Endothelial cell of umbilical vein (primary cell): Measurements from ENCODE around the gene IMPA2. TPM values are rescaled to one million over a fixed set of nuclear protein-coding genes. Genes with fewer than 3 reads are reported as not detected.

Source experiments
- BruUV-seq: library from RNA; stranded (reverse); fragments of 400-500 nt; replicated peaks from 2 replicates; lab custom pipeline; 2021; lab: Mats Ljungman, UMichigan
- CTCF ChIA-PET: fragments of 300-600, 350-600 bp; sonication (Branson Sonifier 250); formaldehyde crosslinking; loops from one replicate; lab custom pipeline; 2021; ENCODE audit warnings: antibody characterized with exemption, inconsistent platforms; lab: Charles Lee
- POLR2A ChIA-PET: fragments of 300-600, 350-600 bp; sonication (Branson Sonifier 250); formaldehyde crosslinking; loops from one replicate; lab custom pipeline; 2021; ENCODE audit warnings: antibody characterized with exemption, inconsistent platforms; lab: Charles Lee
- DNase-seq: peaks from one replicate; pipeline ENCODE4 v3.0.0-alpha.2; 2011; ENCODE audit warnings: low read depth, low spot score
- FAIRE-seq: peaks from 2 replicates; lab custom pipeline; 2011; peaks lifted over from hg19 to GRCh38; lab: Jason Lieb, UNC
- H2AFZ ChIP-seq: 2 replicates; pipeline ENCODE4 v1.6.0; 2012; ENCODE audit warnings: low read depth, low read length, control low read depth, inconsistent platforms
- H3K27ac ChIP-seq: 2 replicates; pipeline ENCODE4 v1.5.1; 2011; ENCODE audit warnings: low read depth, mild to moderate bottlenecking, control low read depth, low read length, moderate library complexity; ENCODE audit not compliant: insufficient read depth
- H3K27me3 ChIP-seq, 2 experiments: 2 replicates each; pipeline versions ENCODE4 v1.6.0 to v1.6.1; 2011; ENCODE audit warnings: low read length in 2 of 2, mixed read lengths in 1 of 2; ENCODE audit not compliant: control insufficient read depth in 2 of 2, insufficient read depth in 2 of 2
- H3K36me3 ChIP-seq, 2 experiments: 2 replicates in 1 of 2; 3 replicates in 1 of 2; pipeline ENCODE4 v1.5.1; 2011; ENCODE audit warnings: low read length in 2 of 2, mild to moderate bottlenecking in 1 of 2, moderate library complexity in 1 of 2; ENCODE audit not compliant: control insufficient read depth in 2 of 2, insufficient read depth in 2 of 2; ENCODE audit errors: extremely low read depth in 1 of 2
- H3K4me1 ChIP-seq: 3 replicates; pipeline ENCODE4 v1.5.1; 2011; ENCODE audit warnings: mild to moderate bottlenecking, low read length; ENCODE audit not compliant: control insufficient read depth, insufficient read depth; ENCODE audit errors: extremely low read depth
- H3K4me2 ChIP-seq: 2 replicates; pipeline ENCODE4 v1.6.1; 2011; ENCODE audit warnings: low read length, control low read depth, mixed read lengths; ENCODE audit not compliant: insufficient read depth
- H3K4me3 ChIP-seq, 3 experiments: fragments of 200-600 bp in 1 of 3; sonication (generic), shearing (Covaris generic) in 1 of 3; replicated peaks in 1 of 3; 2 replicates each; pipeline ENCODE4 v1.5.1; 2011 to 2016; ENCODE audit warnings: control low read depth in 3 of 3, low read length in 3 of 3, mild to moderate bottlenecking in 2 of 3, inconsistent platforms in 1 of 3, low read depth in 1 of 3, moderate library complexity in 1 of 3; ENCODE audit not compliant: insufficient read depth in 1 of 3
- H3K79me2 ChIP-seq: 2 replicates; pipeline ENCODE4 v1.6.0; 2012; ENCODE audit warnings: low read length, inconsistent platforms; ENCODE audit not compliant: control insufficient read depth, insufficient read depth
- H3K9ac ChIP-seq: replicated peaks from 2 replicates; pipeline ENCODE3; 2011; ENCODE audit warnings: low read length, control low read depth; ENCODE audit not compliant: insufficient read depth; ENCODE audit errors: extremely low read depth
- H3K9me1 ChIP-seq: replicated peaks from 3 replicates; pipeline ENCODE4 v1.6.0; 2011; ENCODE audit warnings: mild to moderate bottlenecking, low read length; ENCODE audit not compliant: control insufficient read depth, insufficient read depth; ENCODE audit errors: extremely low read depth
- H3K9me3 ChIP-seq: replicated peaks from 2 replicates; pipeline ENCODE4 v1.5.1; 2012; ENCODE audit warnings: low read length, inconsistent platforms; ENCODE audit not compliant: control insufficient read depth, insufficient read depth
- H4K20me1 ChIP-seq: replicated peaks from 2 replicates; pipeline ENCODE3; 2011; ENCODE audit warnings: mild to moderate bottlenecking, low read length; ENCODE audit not compliant: control insufficient read depth, insufficient read depth; ENCODE audit errors: extremely low read depth
- EZH2 ChIP-seq: IDR thresholded peaks from 2 replicates; pipeline ENCODE4 v1.6.1; 2012; ENCODE audit warnings: borderline replicate concordance, low read depth, mild to moderate bottlenecking, moderate library complexity, low read length, inconsistent platforms; ENCODE audit not compliant: severe bottlenecking
- FOS ChIP-seq: IDR thresholded peaks from 2 replicates; pipeline ENCODE4 v1.6.1; 2011; ENCODE audit warnings: mild to moderate bottlenecking, low read length, moderate library complexity, borderline replicate concordance; ENCODE audit not compliant: insufficient read depth
- MYC ChIP-seq: IDR thresholded peaks from one replicate; pipeline ENCODE4 v1.6.1; 2011; ENCODE audit warnings: mild to moderate bottlenecking, low read depth, low read length
- POLR2A ChIP-seq: IDR thresholded peaks from 2 replicates; pipeline ENCODE4 v1.6.1; 2012; ENCODE audit warnings: low read depth, mild to moderate bottlenecking, control low read depth, low read length
- POLR2AphosphoS5 ChIP-seq: IDR thresholded peaks from 2 replicates; pipeline ENCODE4 v1.6.1; 2012; ENCODE audit warnings: low read depth, mild to moderate bottlenecking, control low read depth, low read length, moderate library complexity; ENCODE audit not compliant: insufficient read depth
- dilution Hi-C: fragments of 300-500 bp; cut with MboI; formaldehyde crosslinking; loops from one replicate; pipeline ENCODE4 v1.15.0; 2019; ENCODE audit warnings: low sequenced_read_pairs; ENCODE audit not compliant: extremely low pct_ligation_motif_present
- intact Hi-C: fragments of 100-400 bp; cut with micrococcal nuclease; formaldehyde crosslinking; loops from one replicate; pipeline ENCODE4 v1.10.0; 2022
- polyA plus RNA-seq, 4 experiments: library from polyadenylated mRNA; depleted of rRNA in 3 of 4; stranded (reverse) in 3 of 4; unstranded in 1 of 4; fragments of >200 nt; gene quantifications; 2 replicates each; pipeline versions ENCODE4 v1.2.1 to v1.2.3, GENCODE V29; 2011 to 2012; ENCODE audit warnings: missing spikeins in 1 of 4
- total RNA-seq: library from RNA; stranded (reverse); gene quantifications from 2 replicates; pipeline ENCODE4 v1.2.3, GENCODE V29; 2021
- TF ChIP-seq, protein P1 (sequence below), 2 donors: IDR thresholded peaks; 1 replicate in 1 of 2; 2 replicates in 1 of 2; pipeline ENCODE4 v1.5.1; 2011; ENCODE audit warnings: low read length in 2 of 2, mild to moderate bottlenecking in 2 of 2, moderate library complexity in 2 of 2, control low read depth in 1 of 2, inconsistent platforms in 1 of 2, low read depth in 1 of 2; ENCODE audit not compliant: insufficient read depth in 1 of 2; ENCODE audit errors: extremely low read depth in 1 of 2
- TF ChIP-seq, protein P2 (sequence below): IDR thresholded peaks from 2 replicates; pipeline ENCODE4 v1.6.1; 2011; ENCODE audit not compliant: insufficient read depth, insufficient read length

Gene IMPA2
- total and polyA plus RNA-seq, 2 donors (not counting 3 experiments of a cell fraction or from before 2014, with no cell fraction given): 6.1 to 8.0 TPM

DNA sequence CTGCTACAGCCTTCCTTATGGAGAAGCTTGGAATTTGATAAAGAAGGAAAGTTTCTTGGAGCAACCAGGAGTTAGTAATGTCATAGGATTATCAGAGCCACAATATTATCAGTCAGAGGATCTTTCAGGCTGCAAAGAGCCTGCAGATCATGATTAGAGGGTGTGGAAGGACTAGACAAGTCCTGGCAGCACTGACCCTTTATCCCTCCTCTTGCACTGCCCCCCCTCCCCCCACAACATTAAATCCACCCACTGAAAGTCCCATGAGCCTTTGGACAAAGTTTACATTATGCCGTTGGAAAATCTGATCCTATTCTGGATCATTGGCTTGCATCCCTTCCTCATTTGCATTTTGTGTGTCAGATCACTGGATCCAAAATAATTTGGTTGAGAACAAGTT, 18.7 kb upstream of the IMPA2 start:
- Histone ChIP-seq H3K79me2 (no peaks in the 10 kb centered on the region), H3K9me3 (no peaks in the 10 kb centered on the region), H3K4me3 (no peak overlapping the region), H3K4me2 (no peak overlapping the region), H2AFZ (no peak overlapping the region), H3K9ac (no peak overlapping the region), H3K27ac (no peak overlapping the region), H3K27me3 (no peaks in the 10 kb centered on the region), H4K20me1 (no peaks in the 10 kb centered on the region), H3K4me1 (no peaks in the 10 kb centered on the region), H3K36me3 (no peaks in the 10 kb centered on the region), H3K9me1 (no peaks in the 10 kb centered on the region)
- intact Hi-C loops: no loop called here
- POLR2A ChIA-PET: no interaction called here
- DNase-seq: no peak
- dilution Hi-C loops: no loop called here
- TF ChIP-seq FOS (no peak), MYC (no peak), POLR2A (no peak)
- TF ChIP-seq, protein P1, sequence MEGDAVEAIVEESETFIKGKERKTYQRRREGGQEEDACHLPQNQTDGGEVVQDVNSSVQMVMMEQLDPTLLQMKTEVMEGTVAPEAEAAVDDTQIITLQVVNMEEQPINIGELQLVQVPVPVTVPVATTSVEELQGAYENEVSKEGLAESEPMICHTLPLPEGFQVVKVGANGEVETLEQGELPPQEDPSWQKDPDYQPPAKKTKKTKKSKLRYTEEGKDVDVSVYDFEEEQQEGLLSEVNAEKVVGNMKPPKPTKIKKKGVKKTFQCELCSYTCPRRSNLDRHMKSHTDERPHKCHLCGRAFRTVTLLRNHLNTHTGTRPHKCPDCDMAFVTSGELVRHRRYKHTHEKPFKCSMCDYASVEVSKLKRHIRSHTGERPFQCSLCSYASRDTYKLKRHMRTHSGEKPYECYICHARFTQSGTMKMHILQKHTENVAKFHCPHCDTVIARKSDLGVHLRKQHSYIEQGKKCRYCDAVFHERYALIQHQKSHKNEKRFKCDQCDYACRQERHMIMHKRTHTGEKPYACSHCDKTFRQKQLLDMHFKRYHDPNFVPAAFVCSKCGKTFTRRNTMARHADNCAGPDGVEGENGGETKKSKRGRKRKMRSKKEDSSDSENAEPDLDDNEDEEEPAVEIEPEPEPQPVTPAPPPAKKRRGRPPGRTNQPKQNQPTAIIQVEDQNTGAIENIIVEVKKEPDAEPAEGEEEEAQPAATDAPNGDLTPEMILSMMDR (IDR thresholded peaks at IDR 0.05; ENCODE audit: extremely low read depth in 1 of 2, insufficient read depth in 1 of 2, low read depth in 1 of 2, low read length in 2 of 2): no peak
- TF ChIP-seq, protein P2, sequence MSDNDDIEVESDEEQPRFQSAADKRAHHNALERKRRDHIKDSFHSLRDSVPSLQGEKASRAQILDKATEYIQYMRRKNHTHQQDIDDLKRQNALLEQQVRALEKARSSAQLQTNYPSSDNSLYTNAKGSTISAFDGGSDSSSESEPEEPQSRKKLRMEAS: no peak
- no peak for FAIRE-seq
- no TSS peak for BruUV-seq
- CTCF ChIA-PET: interaction anchor here (1.7 to 2.6 kb wide), 2 partner anchors 19 to 25 kb away, joined by 5 to 11 read pairs; partner anchors contain the start of gene IMPA2

DNA sequence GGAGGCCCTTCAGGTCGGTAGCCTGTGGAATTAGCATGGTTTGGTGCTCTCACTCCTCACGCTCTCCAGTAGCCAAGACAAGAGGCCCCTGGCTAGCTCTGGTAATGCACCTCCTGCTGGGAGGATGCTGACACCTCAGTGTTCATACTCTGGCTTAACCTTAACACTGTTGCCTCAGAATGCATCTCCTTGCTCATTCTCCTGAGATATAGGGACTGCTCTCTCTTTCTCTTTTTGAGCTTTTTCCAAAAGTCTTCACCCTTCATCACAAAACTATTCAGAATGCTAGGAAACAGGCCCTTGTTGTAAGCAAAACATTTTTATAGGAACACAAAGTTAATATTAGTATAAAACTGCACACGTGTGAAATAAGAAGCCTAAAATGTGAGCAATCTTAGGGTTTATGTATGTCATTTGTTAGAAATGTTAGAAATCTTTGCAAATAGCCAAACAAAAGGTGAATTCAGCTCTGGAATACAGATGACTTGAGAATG, 17.3 kb upstream of the IMPA2 start:
- dilution Hi-C loops: no loop called here

More for the DNA sequence above, 17.3 kb upstream of the IMPA2 start:
- TF ChIP-seq FOS (no peak), POLR2AphosphoS5 (no peak), EZH2 (no peak)
- TF ChIP-seq, protein P2: no peak
- Histone ChIP-seq H3K9me1 (no peaks in the 10 kb centered on the region), H4K20me1 (no peaks in the 10 kb centered on the region), H2AFZ (no peak overlapping the region), H3K4me1 (no peaks in the 10 kb centered on the region), H3K27ac (no peak overlapping the region), H3K27me3 (no peaks in the 10 kb centered on the region), H3K36me3 (no peaks in the 10 kb centered on the region), H3K4me3 (no peak overlapping the region), H3K9me3 (no peaks in the 10 kb centered on the region), H3K4me2 (no peak overlapping the region), H3K79me2 (no peaks in the 10 kb centered on the region), H3K9ac (no peak overlapping the region)
- ChIA-PET POLR2A (no interaction called here), CTCF (interaction anchor here (1.1 kb wide), 1 partner anchor 26 kb away, joined by 5 read pairs; no protein-coding TSS in a partner anchor)
- DNase-seq: no peak
- no TSS peak for BruUV-seq
- intact Hi-C loops: no loop called here
- no peak for FAIRE-seq
